ENCODE data around the gene MAN1C1.
"Not testable (repeated sequence)": the region's sequence is repeated elsewhere in the genome, so short reads cannot be mapped to it uniquely, and the experiment has no call there.

The MAN1C1 gene

GRCh38 chr1:25628741-25629421 is 12.3 kb downstream of the MAN1C1 start:
- Histone ChIP-seq H3K4me3 (ENCODE audit: insufficient read length, low read depth) (no peak overlapping the region), H3K9me3 (ENCODE audit: insufficient read depth, low read length) (no peaks in the 10 kb centered on the region), H3K4me1 (ENCODE audit: insufficient read depth, insufficient read length) (no peaks in the 10 kb centered on the region), H3K27me3 (ENCODE audit: insufficient read depth, insufficient read length) (no peaks in the 10 kb centered on the region), H3K36me3 (ENCODE audit: insufficient read depth, insufficient read length, low read length) (no peaks in the 10 kb centered on the region), H3K9ac (ENCODE audit: insufficient read length, low read depth) (no peak overlapping the region)
- DNase-seq (ENCODE audit: low read depth, low spot score), result no peak
- TF ChIP-seq ZNF274 (IDR thresholded peaks at IDR 0.05; ENCODE audit: low read depth, low read length) (no peak), YY1 (IDR thresholded peaks at IDR 0.05; ENCODE audit: insufficient read depth, insufficient read length) (no peak), SUZ12 (IDR thresholded peaks at IDR 0.05; ENCODE audit: extremely low read depth, insufficient read depth, insufficient read length) (no peak)

- no peak for TF ChIP-seq ZNF274 (IDR thresholded peaks at IDR 0.05; ENCODE audit: low read depth, low read length)
- TF ChIP-seq SUZ12 (IDR thresholded peaks at IDR 0.05; ENCODE audit: extremely low read depth, insufficient read depth, insufficient read length), result no peak
- TF ChIP-seq YY1 (IDR thresholded peaks at IDR 0.05; ENCODE audit: insufficient read depth, insufficient read length), result no peak
- DNase-seq (ENCODE audit: low read depth, low spot score), result no peak
- H3K9me3 ChIP-seq (ENCODE audit: insufficient read depth, low read length), result 0 out of 2 replicates have a peak, but pooled peaks cover 1% of the 10 kb centered on the region
- H3K4me1 ChIP-seq (ENCODE audit: insufficient read depth, insufficient read length), result no peaks in the 10 kb centered on the region
- no peaks in the 10 kb centered on the region for H3K36me3 ChIP-seq (ENCODE audit: insufficient read depth, insufficient read length, low read length)
- H3K9ac ChIP-seq (ENCODE audit: insufficient read length, low read depth), result no peak overlapping the region
- no peak overlapping the region for H3K4me3 ChIP-seq (ENCODE audit: insufficient read length, low read depth)
- no peaks in the 10 kb centered on the region for H3K27me3 ChIP-seq (ENCODE audit: insufficient read depth, insufficient read length)
Measured at GRCh38 chr1:25629836-25630235, 13.2 kb downstream of the MAN1C1 start.

GRCh38 chr1:25631750-25632485 is 15.3 kb downstream of the MAN1C1 start:
- Histone ChIP-seq H3K9me3 (ENCODE audit: insufficient read depth, low read length) (peaks cover 19% of the 10 kb centered on the region; the same call in 1 of the 2 replicates), H3K36me3 (ENCODE audit: insufficient read depth, insufficient read length, low read length) (no peaks in the 10 kb centered on the region), H3K27me3 (ENCODE audit: insufficient read depth, insufficient read length) (no peaks in the 10 kb centered on the region), H3K9ac (ENCODE audit: insufficient read length, low read depth) (no peak overlapping the region), H3K4me1 (ENCODE audit: insufficient read depth, insufficient read length) (no peaks in the 10 kb centered on the region), H3K4me3 (ENCODE audit: insufficient read length, low read depth) (no peak overlapping the region)
- DNase-seq (ENCODE audit: low read depth, low spot score), result no peak
- TF ChIP-seq YY1 (IDR thresholded peaks at IDR 0.05; ENCODE audit: insufficient read depth, insufficient read length) (no peak), SUZ12 (IDR thresholded peaks at IDR 0.05; ENCODE audit: extremely low read depth, insufficient read depth, insufficient read length) (no peak), ZNF274 (IDR thresholded peaks at IDR 0.05; ENCODE audit: low read depth, low read length) (no peak)

- Histone ChIP-seq H3K9me3 (ENCODE audit: insufficient read depth, low read length) (peaks cover 25% of the 10 kb centered on the region), H3K27me3 (ENCODE audit: insufficient read depth, insufficient read length) (no peaks in the 10 kb centered on the region), H3K4me1 (ENCODE audit: insufficient read depth, insufficient read length) (no peaks in the 10 kb centered on the region), H3K9ac (ENCODE audit: insufficient read length, low read depth) (no peak overlapping the region), H3K36me3 (ENCODE audit: insufficient read depth, insufficient read length, low read length) (no peaks in the 10 kb centered on the region), H3K4me3 (ENCODE audit: insufficient read length, low read depth) (no peak overlapping the region)
- DNase-seq (ENCODE audit: low read depth, low spot score), result no peak
- TF ChIP-seq SUZ12 (IDR thresholded peaks at IDR 0.05; ENCODE audit: extremely low read depth, insufficient read depth, insufficient read length) (no peak), YY1 (IDR thresholded peaks at IDR 0.05; ENCODE audit: insufficient read depth, insufficient read length) (no peak), ZNF274 (IDR thresholded peaks at IDR 0.05; ENCODE audit: low read depth, low read length) (no peak)
Measured at GRCh38 chr1:25634066-25634465, 17.5 kb downstream of the MAN1C1 start.

- DNase-seq (ENCODE audit: low read depth, low spot score), result no peak
- no peak overlapping the region for H3K4me3 ChIP-seq (ENCODE audit: insufficient read length, low read depth)
- H3K4me1 ChIP-seq (ENCODE audit: insufficient read depth, insufficient read length), result no peaks in the 10 kb centered on the region
- H3K9me3 ChIP-seq (ENCODE audit: insufficient read depth, low read length), result peaks cover 25% of the 10 kb centered on the region
- no peak overlapping the region for H3K9ac ChIP-seq (ENCODE audit: insufficient read length, low read depth)
- H3K36me3 ChIP-seq (ENCODE audit: insufficient read depth, insufficient read length, low read length), result no peaks in the 10 kb centered on the region
- H3K27me3 ChIP-seq (ENCODE audit: insufficient read depth, insufficient read length), result no peaks in the 10 kb centered on the region
- TF ChIP-seq ZNF274 (IDR thresholded peaks at IDR 0.05; ENCODE audit: low read depth, low read length) (no peak), YY1 (IDR thresholded peaks at IDR 0.05; ENCODE audit: insufficient read depth, insufficient read length) (no peak), SUZ12 (IDR thresholded peaks at IDR 0.05; ENCODE audit: extremely low read depth, insufficient read depth, insufficient read length) (no peak)
Measured at GRCh38 chr1:25634896-25635295, 18.3 kb downstream of the MAN1C1 start.

GRCh38 chr1:25636141-25636540 is 19.6 kb downstream of the MAN1C1 start:
- peaks cover 25% of the 10 kb centered on the region for H3K9me3 ChIP-seq (ENCODE audit: insufficient read depth, low read length)
- not testable (repeated sequence) for H3K4me1 ChIP-seq (ENCODE audit: insufficient read depth, insufficient read length); H3K9ac ChIP-seq (ENCODE audit: insufficient read length, low read depth); H3K4me3 ChIP-seq (ENCODE audit: insufficient read length, low read depth); H3K36me3 ChIP-seq (ENCODE audit: insufficient read depth, insufficient read length, low read length); DNase-seq (ENCODE audit: low read depth, low spot score); H3K27me3 ChIP-seq (ENCODE audit: insufficient read depth, insufficient read length)

GRCh38 chr1:25640646-25641328 is 24.2 kb downstream of the MAN1C1 start:
- Histone ChIP-seq H3K4me3 (ENCODE audit: insufficient read length, low read depth) (no peak overlapping the region), H3K36me3 (ENCODE audit: insufficient read depth, insufficient read length, low read length) (no peaks in the 10 kb centered on the region), H3K9me3 (ENCODE audit: insufficient read depth, low read length) (peaks cover 14% of the 10 kb centered on the region), H3K4me1 (ENCODE audit: insufficient read depth, insufficient read length) (peaks cover 10% of the 10 kb centered on the region), H3K27me3 (ENCODE audit: insufficient read depth, insufficient read length) (no peaks in the 10 kb centered on the region), H3K9ac (ENCODE audit: insufficient read length, low read depth) (no peak overlapping the region)
- TF ChIP-seq ZNF274 (IDR thresholded peaks at IDR 0.05; ENCODE audit: low read depth, low read length) (no peak), SUZ12 (IDR thresholded peaks at IDR 0.05; ENCODE audit: extremely low read depth, insufficient read depth, insufficient read length) (no peak), YY1 (IDR thresholded peaks at IDR 0.05; ENCODE audit: insufficient read depth, insufficient read length) (no peak)
- DNase-seq (ENCODE audit: low read depth, low spot score), result no peak

Data from NT2/D1 (cell line).